Measurements from ENCODE around the gene KIAA0408.

- TF ChIP-seq POLR2A (IDR thresholded peaks at IDR 0.05; ENCODE audit: low read depth, low read length) (no peak), TAF1 (IDR thresholded peaks at IDR 0.05; ENCODE audit: borderline replicate concordance, low read depth, low read length) (no peak), POLR2AphosphoS5 (IDR thresholded peaks at IDR 0.05; ENCODE audit: low read depth, low read length) (no peak)
Measured at GRCh38 chr6:127436578-127437110, 22.5 kb downstream of the KIAA0408 start.

All from GM12892 (cell line).